GM10248 (cell line): Measurements from ENCODE around the gene FER.

Source experiments
- CTCF ChIA-PET: fragments of 300-600 bp; sonication (Branson Sonifier 250); formaldehyde crosslinking; extraction: SDS; loops from one replicate; lab custom pipeline; 2021; ENCODE audit warnings: antibody characterized with exemption; lab: Yijun Ruan, JAX
- POLR2A ChIA-PET: fragments of 350-650 bp; sonication (Branson Sonifier 250); formaldehyde crosslinking; extraction: SDS; loops from one replicate; lab custom pipeline; 2020; ENCODE audit warnings: antibody characterized with exemption; lab: Yijun Ruan, JAX
- DNase-seq: peaks from one replicate; pipeline ENCODE4 v3.0.0; 2012; ENCODE audit errors: extremely low spot score
- CTCF ChIP-seq: IDR thresholded peaks from 2 replicates; pipeline ENCODE4 v1.5.1; 2012; ENCODE audit warnings: mild to moderate bottlenecking, low read depth; ENCODE audit errors: extremely low read depth, missing control alignments, control extremely low read depth

The FER gene

GRCh38 chr5:109113608-109114007 is 365.9 kb downstream of the FER start:
- ChIA-PET CTCF (interaction anchor here (0.8 kb wide), 1 partner anchor 64 kb away, joined by 3 read pairs; no protein-coding TSS in a partner anchor), POLR2A (no interaction called here)
- no peak for TF ChIP-seq CTCF
- no peak for DNase-seq

GRCh38 chr5:109121225-109121624 is 373.5 kb downstream of the FER start:
- ChIA-PET POLR2A (no interaction called here), CTCF (interaction anchor here (1.3 kb wide), 1 partner anchor 16 kb away, joined by 3 read pairs; no protein-coding TSS in a partner anchor)
- no peak for TF ChIP-seq CTCF
- DNase-seq, result no peak

DNA sequence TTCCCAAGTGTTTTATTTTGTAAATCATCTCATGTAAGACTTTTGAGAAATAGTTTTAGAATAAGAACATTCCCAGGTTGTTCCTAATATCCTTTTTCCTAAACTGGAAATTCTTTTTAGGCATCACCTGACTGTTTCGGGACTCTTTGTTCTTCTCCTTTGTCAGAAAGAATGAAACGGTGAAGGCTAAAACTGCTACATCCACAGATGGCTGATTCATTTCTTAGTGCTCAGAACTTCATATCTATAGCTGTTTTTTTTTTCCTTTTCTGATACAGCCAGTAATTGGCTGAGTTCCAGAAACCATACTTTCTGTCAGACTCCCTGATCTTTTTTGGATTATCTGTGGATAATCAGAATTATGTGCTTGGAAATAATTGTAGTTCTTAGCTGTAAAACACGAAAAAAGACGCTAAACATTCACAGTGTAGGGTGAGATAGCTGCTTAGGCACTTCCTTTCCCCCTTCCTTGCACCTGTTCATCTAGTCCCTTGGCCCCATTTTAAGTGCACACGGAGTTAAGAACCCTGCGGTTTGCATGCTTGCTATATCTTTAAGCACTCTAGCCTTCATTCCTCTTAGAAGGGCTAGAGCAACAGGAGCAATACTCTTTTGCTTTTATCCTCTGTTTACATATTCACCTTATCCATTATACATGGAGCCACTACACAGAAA is 378.2 kb downstream of the FER start:
- DNase-seq, result no peak
- ChIA-PET CTCF (no interaction called here), POLR2A (no interaction called here)
- no peak for TF ChIP-seq CTCF

- ChIA-PET POLR2A (no interaction called here), CTCF (no interaction called here)
- no peak for DNase-seq
- no peak for TF ChIP-seq CTCF
These were observed 378.8 kb downstream of the FER start for GRCh38 chr5:109126481-109126880.

DNA sequence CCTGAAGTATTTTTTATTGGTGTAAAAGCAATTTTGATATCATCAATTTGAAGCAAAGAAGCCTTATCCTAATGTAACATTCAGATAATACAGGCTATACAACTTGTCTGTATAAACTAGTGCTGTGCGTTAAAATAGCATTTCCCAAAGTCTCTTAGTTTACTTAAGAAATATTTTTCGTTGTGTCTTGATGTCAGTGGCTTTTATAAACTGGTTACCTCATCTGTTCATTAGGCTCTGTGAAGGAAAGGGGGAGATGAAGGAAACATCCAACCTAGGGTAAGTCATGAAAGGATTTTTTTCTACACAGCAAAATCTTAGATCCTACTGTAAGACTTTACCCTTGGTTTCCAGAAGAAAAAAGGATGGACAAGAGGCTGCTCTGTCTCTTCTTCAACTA is 389.2 kb downstream of the FER start:
- DNase-seq, result no peak
- TF ChIP-seq CTCF, result no peak
- ChIA-PET POLR2A (no interaction called here), CTCF (interaction anchor here (0.9 to 1.4 kb wide), 2 partner anchors 8 to 64 kb away, joined by 3 to 4 read pairs; no protein-coding TSS in a partner anchor)

DNA sequence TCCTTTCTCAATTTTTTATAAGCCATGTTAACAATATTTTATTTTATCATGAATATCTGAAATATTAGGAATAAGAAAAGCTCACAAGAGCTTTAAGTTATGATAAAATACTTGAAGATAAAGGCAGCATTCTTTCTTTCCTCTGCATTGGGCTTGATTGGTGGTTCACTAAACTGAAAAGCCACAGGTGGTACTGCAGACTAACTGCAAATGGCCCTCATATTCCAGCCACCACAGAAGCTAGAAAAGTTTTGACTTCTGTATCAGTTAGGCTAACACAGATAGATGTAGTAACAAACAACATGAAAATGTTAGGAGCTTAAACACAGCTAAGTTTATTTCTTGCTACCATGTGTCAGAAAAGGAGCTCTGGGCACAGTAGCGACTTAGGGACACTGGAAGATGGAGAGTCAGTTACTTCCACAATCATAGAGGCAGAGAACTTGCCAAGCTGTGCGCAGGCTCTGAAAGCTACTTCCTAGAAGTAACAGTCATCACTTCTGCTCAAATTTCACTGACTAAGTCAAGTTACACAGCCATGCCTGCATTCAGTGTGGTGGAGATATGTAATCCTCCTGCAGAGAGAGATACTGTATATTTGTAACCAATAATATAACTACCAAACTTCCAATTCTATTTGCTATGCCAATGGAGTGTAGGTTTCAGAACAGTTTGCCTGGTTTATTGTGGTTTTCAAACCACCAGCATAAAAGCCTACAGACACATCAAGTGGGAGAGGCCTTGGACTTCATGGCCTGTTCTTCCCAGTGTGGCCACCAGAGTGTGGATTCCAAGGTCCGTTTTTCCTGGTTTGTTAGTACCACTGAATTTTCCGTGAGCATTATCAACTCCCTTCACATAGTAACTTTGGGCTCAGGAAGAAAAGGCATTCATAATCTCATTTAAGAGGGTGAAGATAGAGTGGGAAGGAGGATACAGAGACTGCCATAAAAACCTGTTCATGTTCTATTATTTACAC is 393.8 kb downstream of the FER start:
- no peak for TF ChIP-seq CTCF
- DNase-seq, result no peak
- POLR2A ChIA-PET, result no interaction called here
- CTCF ChIA-PET, result interaction anchor here (1.1 to 2.1 kb wide), 3 partner anchors 10 to 499 kb away, joined by 3 to 7 read pairs (median 4); no protein-coding TSS in a partner anchor
